ENCODE data around the gene ZNF511. TPM values are rescaled to one million over a fixed set of nuclear protein-coding genes. Genes with fewer than 3 reads are reported as not detected.

Gene ZNF511
- polyA plus RNA-seq, 3 donors, result 33.1 to 52.8 (median 40.8) TPM

DNA sequence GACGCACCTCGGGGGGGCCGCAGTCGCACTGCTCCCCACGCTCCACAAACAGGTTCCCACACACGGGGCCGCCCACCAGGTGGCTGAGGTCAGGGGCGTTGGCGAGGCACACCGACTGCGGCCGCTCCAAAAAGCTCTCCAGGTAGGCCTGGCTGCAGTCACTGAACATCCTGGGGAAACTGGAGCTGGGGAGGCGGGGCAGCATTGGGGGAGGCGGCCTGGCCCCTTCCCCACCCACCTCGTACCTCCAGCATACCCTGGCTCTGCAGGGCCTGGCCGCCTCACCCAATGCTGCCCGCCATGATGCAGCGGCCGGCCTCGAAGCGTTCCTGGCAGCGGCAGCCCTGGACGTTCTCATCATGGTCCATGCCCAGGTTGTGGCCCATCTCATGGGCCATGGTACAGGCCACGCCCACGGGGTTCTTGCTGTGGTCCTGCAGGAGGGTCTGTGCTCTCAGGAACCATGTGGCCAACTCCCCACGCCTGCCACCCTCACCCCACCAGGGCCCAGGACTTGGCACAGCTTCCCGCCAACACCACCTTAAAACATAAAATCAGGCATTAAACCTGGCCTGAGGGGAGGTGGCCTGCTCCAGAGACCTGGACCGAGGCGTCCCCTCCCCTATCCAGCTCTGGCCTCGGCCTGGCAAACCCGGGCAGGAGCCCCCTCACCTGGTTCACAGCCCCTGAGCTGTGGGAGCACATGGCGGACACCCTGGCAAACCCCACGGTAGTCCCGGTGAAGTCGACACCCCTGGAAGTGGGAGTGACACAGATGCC, 37.0 kb upstream of the ZNF511 start:
- DNase-seq, result no peak

DNA sequence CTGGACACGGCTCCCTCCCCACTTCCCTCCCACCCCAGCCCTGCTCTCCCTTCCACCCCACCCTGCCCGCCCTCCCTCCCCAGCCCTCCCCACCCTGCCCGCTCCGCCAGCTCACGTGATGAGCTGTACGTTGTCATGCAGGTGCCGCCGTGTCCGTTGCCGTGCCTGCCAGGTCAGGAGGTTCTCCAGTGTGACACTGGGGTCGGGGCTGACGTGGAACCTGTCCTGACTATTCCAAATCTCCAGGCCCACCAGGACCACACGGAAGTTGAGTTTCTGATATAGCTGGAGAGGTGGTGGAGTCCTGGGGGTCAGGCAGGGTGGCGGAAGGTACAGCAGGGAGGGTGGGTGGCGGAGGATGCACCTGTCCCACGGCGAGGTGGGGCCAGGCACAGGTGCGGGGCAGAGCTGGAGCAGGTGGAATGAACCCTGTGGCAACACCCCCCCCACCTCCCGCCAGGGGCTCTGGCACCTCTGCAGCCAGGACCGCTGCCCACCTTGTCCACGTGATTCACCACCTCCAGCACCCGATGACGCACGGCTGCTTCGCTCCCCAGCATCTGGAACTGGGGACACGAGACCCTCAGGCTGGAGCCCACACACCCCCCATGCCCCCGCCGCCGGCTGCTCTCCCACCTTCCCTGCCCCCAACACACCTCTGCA, 36.3 kb upstream of the ZNF511 start:
- no peak for DNase-seq

DNA sequence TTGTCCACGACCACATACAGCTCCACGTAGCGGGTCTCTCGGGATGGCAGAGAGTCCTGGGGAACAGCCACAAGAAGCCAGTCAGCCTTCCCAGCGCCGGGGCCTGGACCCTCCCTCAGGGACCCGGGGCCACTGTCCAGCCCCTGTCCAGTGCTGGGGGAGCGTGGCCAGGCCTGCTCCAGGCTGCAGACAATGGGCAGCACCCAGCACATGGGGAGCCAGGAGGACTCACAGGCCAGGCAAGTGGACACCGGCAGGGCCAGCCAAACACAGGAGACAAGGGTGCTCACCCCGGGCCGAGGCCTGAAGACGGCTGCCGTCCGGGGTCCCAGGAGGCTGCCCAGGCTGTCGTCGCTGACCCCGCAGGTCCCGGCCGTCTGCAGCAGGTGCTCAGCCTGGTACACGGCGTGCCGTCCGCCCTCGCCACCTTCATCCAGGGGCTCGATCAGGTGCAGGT, 35.7 kb upstream of the ZNF511 start:
- DNase-seq, result no peak

DNA sequence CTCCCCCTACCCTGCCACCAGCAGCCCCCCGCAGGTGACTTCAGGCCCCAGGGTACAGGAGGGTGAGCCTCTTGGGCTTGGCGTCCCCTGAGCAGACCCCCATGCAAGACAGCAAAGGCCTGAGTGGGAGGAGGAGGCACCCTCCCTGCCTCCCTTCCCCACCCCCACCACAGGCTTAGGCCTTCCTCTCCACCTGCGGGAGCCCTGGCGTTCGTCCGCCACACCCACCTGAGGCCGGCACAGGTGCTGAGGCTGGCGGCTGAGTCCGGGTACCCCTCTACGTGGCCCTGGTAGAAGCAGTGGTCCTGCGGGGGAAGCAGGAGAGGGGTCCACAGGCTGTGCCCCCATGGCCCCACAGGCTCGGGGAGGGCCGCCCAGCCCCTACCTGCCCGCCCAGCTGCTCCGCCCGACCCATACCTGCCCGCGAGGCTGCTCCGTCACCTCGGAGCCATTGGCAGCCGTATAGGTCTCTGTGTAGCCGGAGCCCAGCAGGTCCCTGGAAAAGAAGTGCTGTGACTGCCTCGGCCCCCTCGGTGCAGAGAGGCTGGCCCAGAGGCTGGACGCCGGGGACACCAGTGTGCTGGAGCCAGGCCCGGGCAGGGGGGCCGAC, 35.1 kb upstream of the ZNF511 start:
- DNase-seq, result no peak

DNA sequence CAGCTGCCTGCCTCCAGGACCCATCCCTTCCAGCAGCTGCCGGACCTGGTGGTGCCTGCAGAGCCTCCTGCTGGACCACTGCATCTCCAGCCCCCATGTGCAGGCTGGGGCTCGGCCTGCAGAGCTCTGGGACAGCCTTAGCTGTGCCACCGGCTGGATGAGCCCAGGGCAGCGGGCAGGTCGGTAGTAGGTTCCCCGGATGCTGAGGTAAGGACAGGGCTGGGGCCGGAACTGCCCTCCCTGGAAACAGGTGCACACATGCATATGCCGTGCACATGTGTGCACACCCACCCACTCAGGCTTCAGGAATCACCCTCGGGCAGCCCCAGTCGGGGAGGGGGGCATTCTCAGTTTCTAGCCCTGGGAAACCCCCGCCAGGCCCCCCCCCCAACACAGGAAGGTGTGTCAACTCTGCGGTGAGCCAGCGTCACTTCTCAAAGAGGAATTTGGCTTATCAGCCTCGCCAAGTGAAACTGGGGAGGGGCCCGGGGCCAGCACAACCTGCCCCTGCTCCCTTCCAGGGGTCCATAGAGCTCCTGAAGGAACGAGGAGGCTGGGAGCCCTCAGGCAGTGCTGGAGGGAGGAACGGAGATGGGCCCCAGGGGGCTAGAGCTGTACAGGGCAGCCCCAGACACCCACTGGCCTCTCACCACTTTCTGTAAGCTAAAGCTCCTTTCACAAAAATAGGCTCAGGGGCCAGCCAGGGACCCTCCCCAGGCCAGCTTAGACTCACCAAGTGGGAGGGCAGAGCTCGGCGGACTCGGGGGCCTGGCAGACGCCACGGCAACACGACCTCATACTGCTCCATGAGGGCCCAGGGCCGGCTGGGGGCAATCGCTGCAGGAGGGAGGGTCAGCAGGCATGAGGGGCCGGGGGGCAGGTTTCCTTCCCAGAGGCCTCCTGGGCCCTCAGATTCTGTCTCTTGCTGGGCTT, 33.7 kb upstream of the ZNF511 start:
- DNase-seq, result no peak

DNA sequence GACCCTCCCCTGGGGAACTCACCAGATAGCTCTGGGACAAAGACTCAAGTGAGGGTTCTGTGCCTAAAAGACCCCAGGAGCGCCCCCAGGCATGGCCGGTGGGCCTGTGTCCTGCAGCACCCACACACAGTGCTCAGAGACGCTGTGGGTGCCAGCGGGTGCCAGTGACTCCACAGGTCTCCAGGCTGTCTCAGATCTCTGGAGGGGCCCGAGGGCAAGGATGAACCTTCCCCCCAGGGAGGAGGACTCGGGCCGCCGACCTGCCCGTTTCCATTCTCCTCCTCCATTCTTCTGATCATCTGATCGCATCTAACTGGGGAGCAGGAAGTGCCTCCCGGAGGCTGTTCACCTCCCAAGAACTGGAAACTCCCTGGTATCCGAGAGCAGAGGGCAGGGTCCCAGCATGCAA, 33.0 kb upstream of the ZNF511 start:
- no peak for DNase-seq

DNA sequence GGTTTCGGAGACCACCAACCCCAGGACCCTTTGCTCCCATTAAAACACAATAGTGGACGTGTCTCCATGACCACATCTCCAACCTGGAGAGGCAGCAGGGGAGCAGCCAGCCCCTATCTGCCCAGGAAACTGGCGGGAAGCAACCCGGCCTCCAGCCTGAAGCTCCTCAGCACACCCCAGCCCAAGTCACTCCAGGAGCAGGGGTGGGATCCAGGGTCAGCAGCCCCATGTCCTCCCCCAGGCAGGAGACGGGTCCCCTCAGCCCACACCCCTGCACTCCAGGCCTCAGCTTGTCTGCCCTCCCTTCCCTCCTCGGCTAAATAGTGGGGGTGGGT, 32.6 kb upstream of the ZNF511 start:
- no peak for DNase-seq

DNA sequence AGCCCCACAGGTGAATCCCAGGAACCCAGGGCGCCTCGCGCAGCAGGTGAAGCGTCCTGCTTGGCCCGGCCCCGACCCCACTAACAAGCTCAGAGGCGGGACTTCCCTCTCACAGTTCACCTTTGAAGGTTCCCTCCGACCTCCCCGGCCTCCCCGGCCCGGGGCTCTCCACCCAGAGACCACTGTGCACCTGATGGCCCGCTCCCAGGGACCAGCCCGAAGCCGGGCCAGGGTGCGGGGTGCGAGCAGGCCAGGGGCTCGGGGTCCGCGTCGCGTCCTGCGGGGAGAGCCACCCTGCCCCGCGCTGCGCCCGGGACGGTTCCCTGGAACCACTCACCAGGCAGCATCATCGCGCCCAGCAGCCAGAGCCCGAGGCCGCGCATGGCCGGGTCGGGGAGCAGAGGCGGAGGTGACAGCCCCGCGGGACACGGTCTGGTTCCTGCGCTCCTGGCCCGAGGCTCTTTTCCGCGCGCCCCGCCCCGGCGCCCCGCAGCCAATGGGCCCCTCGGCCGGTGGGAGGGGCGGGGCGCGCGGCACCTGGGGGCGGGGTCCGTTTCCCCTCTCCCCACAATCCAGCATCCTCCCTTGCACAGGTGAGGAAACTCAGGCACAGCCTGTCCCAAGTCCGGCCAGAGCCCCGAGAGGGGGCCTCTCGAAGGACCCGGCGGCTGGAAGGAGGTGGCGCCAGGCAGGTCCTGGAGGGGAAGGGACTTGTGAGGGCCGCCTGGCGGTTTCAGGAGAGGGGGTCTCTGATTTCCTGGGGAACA, 32.1 kb upstream of the ZNF511 start, which contains the start of gene ADAM8:
Gene ADAM8, minus strand, starts transcription at position 434 of the 767 bp plus-strand sequence. Its CDS starts 51 bp downstream, at position 383.
- peak; percentile 37 for DNase-seq

DNA sequence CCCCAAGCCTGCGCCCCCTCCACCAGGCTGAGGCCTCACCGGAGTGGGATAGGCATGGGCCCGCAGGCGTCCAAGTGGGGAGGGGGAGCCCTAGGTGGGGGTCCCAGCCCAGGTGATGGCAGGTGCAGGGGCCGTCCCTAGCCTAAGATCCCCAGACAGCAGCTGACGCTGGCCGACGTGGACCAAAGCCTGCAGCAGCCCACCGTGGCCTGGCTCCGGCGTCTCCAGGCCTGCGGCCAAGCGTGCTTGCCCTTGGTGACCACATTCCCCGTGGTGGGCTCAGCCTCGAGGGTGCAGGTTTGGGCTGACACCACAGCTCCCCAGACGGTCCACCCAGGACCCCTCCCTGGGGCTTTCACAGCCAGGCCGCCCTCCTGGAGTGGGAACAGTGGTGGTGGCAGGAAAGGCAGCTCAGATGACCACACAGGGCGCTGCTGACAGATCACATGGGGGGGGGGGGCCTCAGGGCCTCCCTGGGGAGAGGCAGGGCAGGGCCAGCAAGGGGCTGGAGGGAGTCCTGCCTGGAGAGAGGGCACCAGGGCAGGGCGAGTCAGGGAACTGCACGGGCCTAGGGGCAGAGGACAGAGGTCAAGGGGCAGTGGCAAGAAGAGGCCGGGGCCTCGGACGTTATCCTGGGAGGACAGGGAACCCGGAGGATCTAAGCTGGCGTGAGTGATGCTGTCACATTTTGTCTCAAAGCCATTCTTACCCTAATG, 31.3 kb upstream of the ZNF511 start:
- DNase-seq, result no peak

DNA sequence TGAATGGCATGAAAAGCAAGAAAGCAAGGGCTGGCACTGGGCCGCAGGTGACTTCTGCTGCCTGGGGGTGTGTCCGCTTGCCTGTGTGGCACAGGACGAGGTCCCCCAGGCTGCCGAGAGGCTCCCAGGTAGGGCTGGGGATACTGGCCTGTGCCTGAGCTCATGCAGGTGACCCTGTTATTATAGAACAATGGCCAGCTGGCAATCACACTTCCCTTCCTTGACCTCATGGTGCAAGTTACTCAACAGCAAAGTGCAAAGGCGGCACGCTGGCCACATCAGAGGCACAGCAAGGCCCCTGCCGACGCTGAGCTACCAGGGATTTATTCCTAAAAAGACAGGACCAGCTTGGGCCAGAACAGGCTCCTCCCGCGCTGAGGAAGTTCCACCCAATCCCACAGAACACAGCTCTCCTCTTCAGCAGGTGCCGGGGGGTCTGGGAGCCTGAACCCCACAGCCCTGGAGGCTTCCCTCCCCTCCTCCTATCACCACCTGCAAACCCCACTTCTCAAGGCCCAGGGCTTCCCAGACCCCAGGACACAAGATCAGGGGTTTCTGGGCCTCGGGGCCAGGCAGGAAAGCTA, 30.6 kb upstream of the ZNF511 start:
- no peak for DNase-seq

DNA sequence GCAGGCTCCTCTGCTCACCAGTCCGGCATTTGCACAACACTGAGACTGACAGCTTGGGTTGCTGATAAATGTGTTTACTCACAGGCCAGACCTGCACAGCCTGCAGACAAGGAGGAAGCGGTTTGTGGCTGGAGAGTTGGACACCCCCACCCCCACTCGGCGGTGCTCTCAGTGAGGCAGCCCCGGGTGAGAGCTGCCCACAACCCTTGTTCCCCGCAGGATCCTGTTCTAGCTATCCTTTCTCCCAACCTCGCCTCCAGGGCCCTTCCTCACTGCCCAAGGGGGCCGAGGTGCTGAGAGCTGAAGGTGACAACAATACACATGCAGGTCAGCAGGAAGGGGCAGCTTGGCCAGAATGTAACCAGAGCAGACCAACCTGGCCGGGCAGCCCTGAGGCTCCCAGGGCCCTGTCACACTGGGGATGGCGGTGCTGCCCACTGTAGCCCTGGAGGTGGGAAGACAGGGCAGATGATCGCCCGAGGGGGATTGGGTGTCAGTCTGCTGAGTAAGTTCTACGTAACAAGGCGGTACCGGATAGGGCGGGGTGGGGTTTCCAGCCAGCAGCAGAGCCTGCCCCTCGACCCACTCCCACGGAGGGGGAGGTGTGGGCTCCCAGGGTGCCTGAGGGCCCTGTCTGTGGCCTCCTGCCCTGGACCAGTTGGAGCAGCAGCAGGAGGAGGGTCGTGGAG, 30.0 kb upstream of the ZNF511 start:
- DNase-seq, result peak; percentile 55

DNA sequence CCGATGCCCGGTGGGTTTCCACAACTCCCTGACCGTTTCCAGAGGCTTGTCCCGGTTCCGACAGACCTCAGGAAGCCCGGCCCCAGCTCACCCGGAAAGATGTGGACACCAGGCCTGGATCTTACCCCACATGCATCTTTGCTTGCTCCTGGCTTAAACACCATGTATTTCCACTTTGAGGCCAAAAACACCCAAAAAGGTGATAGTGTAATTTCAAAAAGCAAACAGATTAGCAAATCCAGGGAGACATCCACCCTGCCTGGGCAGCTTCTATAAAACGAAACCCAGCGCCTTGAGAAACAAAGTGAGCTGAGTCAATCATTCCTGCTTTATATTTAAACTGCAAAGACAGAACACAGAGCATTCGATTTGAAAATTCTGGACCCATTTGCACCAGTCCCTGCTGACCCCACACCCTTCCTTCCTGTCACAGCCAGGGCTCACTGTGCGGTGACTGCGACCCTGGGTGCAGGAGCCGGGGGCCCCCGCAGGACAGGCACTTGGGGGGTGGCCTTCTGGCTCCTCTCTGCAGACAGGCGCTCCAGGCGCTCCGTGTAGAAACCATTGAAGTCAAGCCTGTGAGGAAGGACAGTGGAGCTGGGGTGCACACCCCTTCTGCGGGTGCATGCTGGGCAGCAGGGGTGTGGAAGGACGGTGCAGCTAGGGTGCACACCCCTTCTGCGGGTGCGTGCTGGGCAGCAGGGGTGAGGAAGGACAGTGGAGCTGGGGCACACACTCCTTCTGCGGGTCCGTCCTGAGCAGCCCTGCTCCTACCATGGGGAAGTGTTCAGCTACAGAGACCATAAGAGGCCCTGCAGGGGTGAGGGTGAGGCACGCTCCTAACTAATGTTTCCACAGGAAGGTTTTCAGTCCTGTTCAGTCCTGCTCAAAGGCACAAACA, 29.1 kb upstream of the ZNF511 start:
- DNase-seq, result no peak

DNA sequence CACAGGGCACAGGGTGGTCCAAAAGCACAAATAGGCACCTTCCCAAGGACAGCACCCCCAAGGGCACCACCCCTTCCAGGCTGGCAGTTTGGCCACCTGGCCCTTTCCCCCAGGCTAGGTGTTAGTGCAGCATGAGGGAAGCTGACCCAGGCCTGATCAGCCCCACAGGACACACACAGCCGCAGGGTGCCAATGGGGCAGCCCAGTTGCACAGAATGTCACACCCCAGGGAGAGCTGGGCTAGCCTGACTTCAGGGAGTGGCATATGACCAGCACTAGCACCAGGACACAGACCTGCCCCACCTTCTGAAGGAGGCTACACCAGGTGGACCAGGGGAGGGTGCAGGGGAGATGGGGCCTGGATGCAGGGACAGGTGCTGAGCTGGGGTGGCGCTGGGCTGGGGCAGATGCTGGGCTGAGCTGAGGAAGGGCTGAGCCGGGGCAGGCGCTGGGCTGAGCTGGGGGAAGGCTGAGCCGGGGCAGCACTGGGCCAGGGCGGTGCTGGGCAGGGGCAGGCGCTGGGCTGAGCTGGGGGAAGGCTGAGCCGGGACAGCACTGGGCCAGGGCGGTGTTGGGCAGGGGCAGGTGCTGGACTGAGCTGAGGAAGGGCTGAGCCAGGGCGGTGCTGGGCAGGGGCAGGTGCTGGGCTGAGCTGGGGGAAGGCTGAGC, 28.2 kb upstream of the ZNF511 start:
- no peak for DNase-seq

DNA sequence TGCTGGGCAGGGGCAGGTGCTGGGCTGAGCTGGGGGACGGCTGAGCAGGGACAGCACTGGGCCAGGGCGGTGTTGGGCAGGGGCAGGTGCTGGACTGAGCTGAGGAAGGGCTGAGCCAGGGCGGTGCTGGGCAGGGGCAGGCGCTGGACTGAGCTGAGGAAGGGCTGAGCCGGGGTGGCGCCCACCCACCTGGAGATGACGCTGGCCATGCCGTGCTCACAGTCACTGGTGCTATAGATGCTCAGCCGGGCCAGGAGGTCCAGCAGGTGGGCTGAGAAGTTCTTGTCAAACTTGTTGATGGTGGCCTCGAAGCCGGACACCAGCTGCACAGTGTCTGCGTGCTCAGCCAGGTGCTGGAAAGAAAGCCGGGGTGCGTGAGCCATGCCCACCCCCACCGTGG, 27.6 kb upstream of the ZNF511 start:
- DNase-seq, result no peak

DNA sequence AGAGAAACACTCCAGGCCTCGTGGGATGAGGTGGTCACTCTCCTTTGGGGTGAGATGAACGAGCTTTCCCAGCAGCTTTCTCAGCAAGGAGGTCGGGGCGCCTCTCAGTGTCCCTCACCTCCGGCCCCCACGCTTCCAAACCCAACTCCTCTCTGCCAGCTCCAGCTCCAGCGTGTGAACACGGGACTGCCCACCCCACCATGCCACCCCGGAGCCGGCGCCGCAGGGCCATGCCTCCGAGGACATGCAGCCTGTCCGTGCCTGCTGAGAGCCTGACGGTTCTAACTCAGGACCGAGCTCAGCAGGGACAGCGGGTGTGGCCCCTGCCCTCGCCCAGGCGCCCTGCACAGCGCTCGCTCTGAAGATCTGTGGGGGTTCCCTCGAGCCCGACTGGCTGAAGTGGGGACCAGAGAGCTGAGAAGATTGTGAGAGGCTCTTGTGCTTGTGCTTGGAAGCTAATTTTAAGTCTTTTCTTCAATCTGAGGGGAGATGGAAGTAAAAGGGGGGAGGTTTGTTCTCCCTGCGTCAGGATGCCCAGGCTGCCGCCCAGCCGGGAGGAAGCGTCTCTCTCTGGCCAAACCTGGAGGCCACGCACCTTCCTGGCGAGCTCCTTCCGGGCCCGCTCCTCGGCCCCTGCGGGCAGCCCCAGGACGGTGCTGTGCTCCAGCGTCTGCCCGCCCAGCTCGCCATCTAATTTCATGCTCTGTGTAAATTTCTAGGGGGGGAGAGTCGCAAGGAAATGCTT, 26.9 kb upstream of the ZNF511 start:
- no peak for DNase-seq

DNA sequence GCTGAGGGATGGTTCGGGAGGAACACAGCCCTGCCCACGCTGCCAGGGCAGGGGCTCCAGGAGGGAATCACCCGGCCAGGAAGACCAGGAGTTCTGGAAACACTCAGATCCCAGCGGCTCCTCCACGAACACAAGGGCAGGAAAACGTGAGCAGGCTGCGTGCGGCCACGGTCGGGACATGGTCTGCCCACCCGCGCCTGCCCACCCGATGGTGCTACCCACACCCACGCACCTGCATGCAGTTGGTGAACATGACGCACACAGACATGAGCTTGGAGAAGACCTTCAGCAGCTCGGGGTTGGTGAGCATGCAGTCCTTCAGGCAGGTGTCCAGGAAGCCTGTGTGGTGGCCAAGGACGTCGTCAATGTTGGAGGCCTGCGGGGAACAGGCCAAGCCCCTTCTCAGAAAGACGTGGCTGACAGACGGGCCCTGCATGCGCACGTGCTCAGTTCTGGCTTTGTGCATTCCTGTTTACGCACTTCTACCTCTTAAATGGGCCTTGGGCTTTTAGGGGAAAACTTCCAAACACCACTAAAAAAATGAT, 25.8 kb upstream of the ZNF511 start:
- no peak for DNase-seq

DNA sequence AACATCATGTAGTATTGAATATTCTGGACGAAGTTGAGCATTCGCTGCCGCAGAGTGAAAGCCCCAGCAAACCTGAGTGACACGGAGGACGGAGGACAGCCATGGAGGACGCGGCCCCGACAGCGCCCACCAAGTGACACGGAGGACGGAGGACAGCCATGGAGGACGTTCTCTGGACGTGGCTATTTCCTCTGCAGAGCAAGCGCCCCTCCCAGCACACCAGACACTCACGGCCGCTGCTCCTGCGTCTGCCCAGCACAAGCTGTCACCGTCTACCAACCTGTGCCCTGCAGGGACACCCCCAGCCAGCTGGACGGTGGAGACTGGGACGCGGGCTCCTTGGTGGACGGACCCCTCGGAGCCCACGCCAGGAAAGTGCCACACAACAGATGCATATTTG, 24.8 kb upstream of the ZNF511 start:
- no peak for DNase-seq
